SK-N-DZ (cell line): ENCODE results near the gene TPX2.
"Not testable (repeated sequence)": the region's sequence is repeated elsewhere in the genome, so short reads cannot be mapped to it uniquely, and the experiment has no call there.

Experiments
- DNase-seq: peaks from one replicate; pipeline ENCODE4 v3.0.0-alpha.2; 2015; ENCODE audit warnings: low spot score

TPX2 gene

GRCh38 chr20:31811796-31812728, 73.0 kb downstream of the TPX2 start:
- no peak for DNase-seq

GRCh38 chr20:31813611-31814010, 74.5 kb downstream of the TPX2 start:
- DNase-seq = no peak

DNA sequence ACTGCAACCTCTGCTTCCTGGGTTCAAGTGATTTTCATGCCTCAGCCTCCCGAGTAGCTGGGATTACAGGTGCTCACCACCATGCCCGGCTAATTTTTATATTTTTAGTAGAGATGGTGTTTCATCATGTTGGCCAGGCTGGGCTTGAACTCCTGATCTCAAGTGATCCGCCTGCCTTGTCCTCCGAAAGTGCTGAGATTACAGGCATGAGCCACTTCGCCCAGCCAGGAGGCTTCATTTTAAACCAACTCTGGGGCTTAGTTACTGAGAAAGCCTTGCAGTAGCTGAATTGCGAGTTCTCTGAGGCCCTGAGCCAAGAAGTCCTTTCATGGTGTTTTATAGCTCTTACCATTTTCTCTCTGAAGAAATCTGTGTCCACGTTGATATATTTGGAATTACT, 75.1 kb downstream of the TPX2 start:
- DNase-seq = not testable (repeated sequence)

- DNase-seq = no peak
Observed at GRCh38 chr20:31815408-31816188, 76.5 kb downstream of the TPX2 start.

- no peak for DNase-seq
Observed at GRCh38 chr20:31816221-31816620, 77.1 kb downstream of the TPX2 start.

- no peak for DNase-seq
Observed at GRCh38 chr20:31817461-31817860, 78.4 kb downstream of the TPX2 start.

DNA sequence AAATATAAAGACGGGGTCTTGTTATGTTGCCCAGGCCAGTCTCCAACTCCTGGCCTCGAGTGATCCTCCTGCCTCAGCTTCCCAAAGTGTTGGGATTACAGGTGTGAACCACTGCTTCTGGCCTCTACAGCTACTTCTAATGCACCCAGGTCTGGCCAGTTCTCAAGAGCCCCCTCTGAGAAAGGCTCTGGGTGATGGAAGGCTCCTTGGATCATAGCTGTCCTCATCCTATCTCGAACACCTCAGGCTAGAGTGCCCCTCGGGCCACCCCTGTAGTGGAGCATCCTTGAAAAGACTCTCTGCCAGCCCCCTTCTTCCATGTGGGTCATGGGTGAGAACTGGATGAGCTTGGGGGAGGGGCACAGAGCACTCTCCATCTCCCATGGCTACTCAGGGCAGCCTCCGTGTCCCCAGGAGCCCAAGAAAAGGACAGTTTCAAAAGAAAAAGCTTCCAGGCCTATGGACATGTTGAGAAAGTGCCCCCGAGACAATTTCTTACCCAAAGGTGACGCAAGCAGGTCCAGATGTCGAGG, 79.4 kb downstream of the TPX2 start:
- no peak for DNase-seq

- DNase-seq = no peak
Observed at GRCh38 chr20:31819083-31819784, 80.1 kb downstream of the TPX2 start, which contains the start of gene MYLK2. MYLK2 (plus strand) TSS chr20:31819356; CDS start chr20:31819581, 225 bp downstream.

GRCh38 chr20:31820228-31820627, 81.1 kb downstream of the TPX2 start:
- no peak for DNase-seq

GRCh38 chr20:31821427-31821826, 82.3 kb downstream of the TPX2 start:
- DNase-seq = no peak

DNA sequence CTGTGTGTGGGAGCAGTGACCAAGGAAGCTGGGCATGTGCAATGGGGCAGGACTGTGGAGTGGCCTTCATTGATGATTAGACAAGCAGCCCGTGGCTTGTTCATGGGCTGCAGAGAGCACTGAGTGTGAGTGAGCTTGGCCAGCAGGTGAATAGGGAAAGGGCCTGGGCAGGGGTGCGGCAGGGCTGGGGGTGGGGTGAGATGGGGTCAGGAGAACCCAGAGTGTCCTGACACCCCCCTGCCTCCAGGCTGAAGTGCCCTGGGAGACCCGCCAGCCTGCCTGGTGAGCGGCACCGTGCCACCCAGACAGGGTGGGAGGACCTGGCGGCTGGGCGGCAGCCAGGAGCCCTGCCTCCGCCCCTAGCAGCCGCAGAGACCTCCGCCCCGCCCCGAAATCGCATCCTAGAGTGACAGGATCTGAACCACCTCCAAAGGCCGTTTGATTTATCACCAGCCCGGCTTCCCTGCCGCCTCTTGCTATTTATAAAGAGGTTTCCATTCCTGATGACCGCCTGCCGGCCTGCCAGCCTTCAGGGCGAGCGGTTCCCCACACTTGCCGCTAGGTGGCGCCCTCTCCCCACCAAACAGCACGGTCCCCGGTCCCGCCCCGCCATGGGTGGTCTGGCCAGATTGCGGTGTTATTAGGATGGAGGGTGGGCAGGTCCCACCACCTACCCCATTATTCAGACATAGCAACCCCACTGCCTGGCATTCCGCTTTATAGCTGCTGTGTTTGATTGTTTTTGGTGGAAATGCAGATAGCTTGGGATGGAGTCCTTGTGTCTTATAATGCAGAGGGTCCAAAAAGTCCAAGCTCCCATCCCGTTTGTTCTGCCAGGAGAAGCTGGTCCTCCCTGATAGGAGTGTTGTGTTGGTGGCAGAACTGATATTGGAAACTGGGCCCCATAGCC, 83.6 kb downstream of the TPX2 start:
- DNase-seq = peak; percentile 67

- no peak for DNase-seq
Observed at GRCh38 chr20:31823360-31824124, 84.5 kb downstream of the TPX2 start.

GRCh38 chr20:31824125-31824485, 85.0 kb downstream of the TPX2 start:
- DNase-seq = no peak

DNA sequence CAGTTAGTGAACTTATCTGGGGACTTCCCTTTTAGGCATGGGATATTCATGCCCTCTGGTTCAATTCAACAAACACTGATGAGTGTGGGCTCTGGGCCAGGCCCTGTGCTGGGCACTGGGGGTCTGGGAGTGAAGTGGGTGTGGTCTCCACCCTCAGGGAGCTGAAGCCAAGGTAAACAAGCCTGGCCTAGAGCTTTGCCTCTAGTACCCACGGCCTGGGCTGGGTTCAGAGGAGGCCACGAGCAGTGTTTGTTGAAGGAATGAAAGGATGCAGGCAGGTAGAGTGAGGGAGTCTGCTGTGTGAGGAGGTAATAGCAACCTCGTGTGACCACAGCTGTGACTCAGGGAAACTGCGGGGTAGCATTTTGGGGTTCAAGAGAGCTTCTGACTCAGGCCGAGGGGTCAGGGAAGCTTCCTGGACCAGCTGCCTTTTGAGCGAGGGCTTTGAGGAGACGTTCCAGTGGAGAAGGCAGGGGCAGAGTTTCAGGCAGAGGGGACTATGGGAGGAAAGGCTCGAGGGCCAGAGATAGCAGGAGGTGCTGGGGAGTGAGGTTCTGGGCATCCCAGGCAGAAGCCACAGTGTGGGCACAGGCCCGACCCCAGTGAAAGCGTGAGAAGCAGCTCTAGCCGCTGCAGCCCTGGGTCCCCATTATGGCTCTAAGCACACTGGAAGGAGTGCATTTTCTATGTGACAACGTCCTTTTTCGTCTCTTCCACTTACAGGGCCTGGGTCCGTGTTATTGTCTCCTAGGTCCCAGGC, 85.6 kb downstream of the TPX2 start:
- DNase-seq = no peak

GRCh38 chr20:31826074-31826473, 87.0 kb downstream of the TPX2 start:
- no peak for DNase-seq

DNA sequence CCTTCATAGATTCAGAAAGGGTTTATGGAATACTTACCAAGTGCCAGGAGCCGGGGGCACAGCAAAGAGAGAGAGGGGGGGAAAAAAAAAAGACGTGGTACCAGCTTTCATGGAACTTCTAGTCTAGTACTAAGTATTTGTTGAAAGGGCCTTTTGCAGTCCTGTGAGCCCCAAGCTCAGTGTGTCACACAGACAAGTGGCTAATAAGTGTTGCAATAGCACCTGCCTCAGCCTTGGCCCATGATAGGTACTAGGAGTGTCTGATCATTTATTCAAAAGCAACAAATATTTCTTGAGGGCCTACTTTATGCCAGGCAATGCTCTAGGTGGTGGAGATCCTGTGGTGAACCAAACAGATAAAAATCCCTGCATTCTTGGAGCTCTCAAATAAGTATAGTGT, 88.0 kb downstream of the TPX2 start:
- no peak for DNase-seq

DNA sequence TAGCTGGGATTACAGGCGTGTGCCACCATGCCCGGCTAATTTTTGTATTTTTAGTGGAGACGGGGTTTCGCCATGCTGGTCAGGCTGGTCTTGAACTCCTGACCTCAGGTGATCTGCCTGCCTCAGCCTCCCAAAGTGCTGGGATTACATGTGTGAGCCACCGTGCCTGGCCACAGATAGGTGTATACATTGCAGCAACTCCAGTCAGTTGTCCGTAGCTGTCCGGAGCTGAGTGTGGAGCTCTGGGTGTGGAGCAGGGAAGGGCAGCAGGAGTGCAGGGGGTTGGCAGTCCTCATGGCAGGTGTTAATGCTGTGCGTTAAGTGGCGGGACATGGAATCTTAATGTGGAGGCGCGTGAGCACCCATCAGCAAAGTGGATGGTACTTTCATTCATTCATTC, 88.9 kb downstream of the TPX2 start:
- DNase-seq = not testable (repeated sequence)

- DNase-seq = no peak
Observed at GRCh38 chr20:31829731-31830130, 90.6 kb downstream of the TPX2 start.

- DNase-seq = no peak
Observed at GRCh38 chr20:31830406-31830981, 91.4 kb downstream of the TPX2 start.
